RKO (cell line): ENCODE measurements around the gene MAP4K3.
"Not testable (repeated sequence)": the region's sequence is repeated elsewhere in the genome, so short reads cannot be mapped to it uniquely, and the experiment has no call there.

Experiments
- DNase-seq: peaks from one replicate; pipeline ENCODE4 v3.0.0-alpha.2; 2016; ENCODE audit warnings: low spot score

The MAP4K3 gene

GRCh38 chr2:39408351-39409136 is 28.5 kb downstream of the MAP4K3 start:
- no peak for DNase-seq

GRCh38 chr2:39407516-39408296 is 29.4 kb downstream of the MAP4K3 start:
- no peak for DNase-seq

- DNase-seq, result no peak
Observed at GRCh38 chr2:39405364-39405763, 31.7 kb downstream of the MAP4K3 start.

- DNase-seq, result no peak
Observed at GRCh38 chr2:39403311-39403710, 33.8 kb downstream of the MAP4K3 start.

GRCh38 chr2:39401319-39401718 is 35.8 kb downstream of the MAP4K3 start:
- DNase-seq, result no peak

- no peak for DNase-seq
Observed at GRCh38 chr2:39399570-39399969, 37.5 kb downstream of the MAP4K3 start.

- DNase-seq, result no peak
Observed at GRCh38 chr2:39395313-39395712, 41.8 kb downstream of the MAP4K3 start.

- no peak for DNase-seq
Observed at GRCh38 chr2:39394516-39394961, 42.5 kb downstream of the MAP4K3 start.

GRCh38 chr2:39392672-39393071 is 44.4 kb downstream of the MAP4K3 start:
- DNase-seq, result no peak

- DNase-seq, result no peak
Observed at GRCh38 chr2:39390216-39390615, 46.9 kb downstream of the MAP4K3 start.

- no peak for DNase-seq
Observed at GRCh38 chr2:39386064-39386463, 51.0 kb downstream of the MAP4K3 start.

GRCh38 chr2:39385172-39385571 is 51.9 kb downstream of the MAP4K3 start:
- DNase-seq, result peak; percentile 30

GRCh38 chr2:39384071-39384470 is 53.0 kb downstream of the MAP4K3 start:
- not testable (repeated sequence) for DNase-seq

GRCh38 chr2:39383146-39383545 is 53.9 kb downstream of the MAP4K3 start:
- DNase-seq, result no peak

- DNase-seq, result no peak
Observed at GRCh38 chr2:39381653-39382052, 55.4 kb downstream of the MAP4K3 start.

- DNase-seq, result peak; percentile 20
Observed at GRCh38 chr2:39380525-39381150, 56.4 kb downstream of the MAP4K3 start.

GRCh38 chr2:39379643-39380524 is 57.2 kb downstream of the MAP4K3 start:
- peak; percentile 74 for DNase-seq

GRCh38 chr2:39378968-39379367 is 58.1 kb downstream of the MAP4K3 start:
- DNase-seq, result no peak

GRCh38 chr2:39377226-39377939 is 59.7 kb downstream of the MAP4K3 start:
- no peak for DNase-seq

- DNase-seq, result no peak
Observed at GRCh38 chr2:39375917-39376316, 61.2 kb downstream of the MAP4K3 start.

- no peak for DNase-seq
Observed at GRCh38 chr2:39373181-39373802, 63.8 kb downstream of the MAP4K3 start.
